GM18909 (cell line): Measurements from ENCODE around the gene SYNPO2L.
"Not testable (repeated sequence)": the region's sequence is repeated elsewhere in the genome, so short reads cannot be mapped to it uniquely, and the experiment has no call there.

Source experiments
- ATAC-seq: cut with Tn5 transposase; IDR thresholded peaks from one replicate; pipeline ENCODE4 v1.9.1; 2021; ENCODE audit warnings: mild to moderate bottlenecking; ENCODE audit not compliant: unreplicated experiment, poor library complexity

The SYNPO2L gene

DNA sequence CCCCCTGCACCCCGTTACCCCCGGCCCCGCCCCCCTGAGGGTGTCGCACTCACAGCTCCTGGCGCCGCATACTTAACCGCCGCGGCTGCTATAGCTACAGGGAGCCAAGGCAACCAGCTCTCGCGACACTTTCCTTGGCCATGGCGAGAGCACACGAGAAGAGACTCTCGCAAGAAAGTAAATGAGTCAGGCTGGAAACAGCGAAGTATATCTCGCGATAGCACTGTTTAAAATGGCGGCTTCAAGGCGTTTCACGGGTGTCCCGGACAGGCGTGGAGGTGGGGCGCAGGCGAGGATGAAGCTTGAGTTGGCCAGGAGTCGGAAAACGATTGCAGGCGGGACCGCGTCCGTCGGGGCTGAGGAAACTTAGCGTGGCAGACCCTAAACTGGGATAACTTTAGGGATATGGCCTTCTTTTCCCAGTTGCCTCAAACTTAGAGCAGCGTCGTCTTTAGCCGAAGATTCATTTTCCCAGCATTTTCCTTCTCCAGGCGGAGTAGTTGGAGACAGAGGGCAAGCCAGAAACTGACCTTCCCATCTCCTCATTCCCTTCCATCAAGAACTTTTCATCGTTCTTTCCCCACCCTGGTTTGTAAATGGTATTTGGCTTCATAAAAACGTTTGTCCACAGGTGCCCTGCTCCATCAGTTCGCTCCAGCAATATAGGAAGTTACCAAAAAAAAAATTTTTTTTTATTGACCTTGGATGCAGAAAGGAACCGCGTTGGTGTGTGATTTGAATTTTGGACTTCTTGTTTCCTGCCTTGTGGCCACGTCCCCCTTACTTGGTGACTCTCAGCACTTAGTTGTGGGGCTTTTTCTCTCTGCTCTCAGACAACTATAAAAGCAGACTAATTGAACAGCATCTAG, 29.7 kb downstream of the SYNPO2L start:
- ATAC-seq = peak; percentile 96

DNA sequence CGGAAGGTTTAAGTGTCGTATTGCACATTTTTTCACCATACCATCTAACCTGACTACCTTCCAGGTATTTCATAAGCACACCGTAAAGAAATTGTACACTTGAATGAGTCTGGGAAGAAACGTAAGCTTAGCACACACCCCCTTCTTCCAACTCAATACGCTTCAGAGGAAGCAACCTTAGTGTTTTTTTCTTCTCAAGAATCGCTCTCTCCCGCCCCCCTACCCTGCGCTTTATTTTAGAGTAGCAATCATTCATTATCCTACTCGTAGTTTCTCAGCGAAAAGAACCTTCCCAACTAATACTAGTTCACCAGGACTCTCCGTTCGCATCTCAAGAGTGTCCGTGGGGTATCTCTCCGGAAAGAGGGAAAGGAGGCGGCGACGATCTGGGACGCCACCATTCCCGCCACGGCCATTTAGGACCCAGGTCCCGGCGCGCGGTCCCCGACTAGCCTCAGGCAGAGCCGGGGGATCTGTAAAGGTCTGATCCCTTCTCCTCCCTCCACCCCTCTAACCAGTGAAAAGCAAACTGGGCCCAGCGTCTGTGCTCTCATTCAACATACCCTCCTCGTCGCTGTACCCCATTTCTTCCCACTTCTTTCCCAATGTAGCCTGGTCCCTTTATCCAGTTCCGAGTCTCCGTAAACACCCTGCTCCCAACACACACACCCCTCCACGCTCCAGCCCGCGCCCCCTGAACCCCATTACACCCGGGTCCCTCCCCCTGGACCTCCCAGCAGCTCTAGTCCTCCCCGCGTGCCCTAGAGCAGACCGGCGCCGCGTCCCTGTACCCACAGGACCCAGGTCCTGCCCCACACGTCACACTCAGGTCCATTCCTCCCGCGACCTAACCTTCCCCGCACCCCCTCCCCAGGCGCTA, 30.6 kb downstream of the SYNPO2L start:
- ATAC-seq = peak; percentile 42

DNA sequence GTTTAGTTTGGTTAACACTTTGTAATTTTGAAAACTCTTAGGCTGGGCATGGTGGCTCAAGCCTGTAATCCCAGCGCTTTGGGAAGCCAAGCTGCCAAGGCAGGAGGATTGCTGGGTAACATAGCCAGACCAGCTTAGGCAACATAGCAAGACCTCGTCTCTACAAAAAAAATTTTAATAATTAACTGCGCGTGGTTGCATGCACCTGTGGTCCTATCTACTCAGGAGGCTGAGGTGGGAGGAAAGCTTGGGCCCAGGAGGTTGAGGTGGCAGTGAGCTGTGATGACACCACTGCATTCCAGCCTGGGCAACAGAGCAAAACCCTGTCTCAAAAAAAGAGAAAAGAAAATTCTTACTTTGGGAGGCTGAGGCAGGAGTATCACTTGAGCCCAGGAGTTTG, 32.8 kb downstream of the SYNPO2L start:
- ATAC-seq = no peak

DNA sequence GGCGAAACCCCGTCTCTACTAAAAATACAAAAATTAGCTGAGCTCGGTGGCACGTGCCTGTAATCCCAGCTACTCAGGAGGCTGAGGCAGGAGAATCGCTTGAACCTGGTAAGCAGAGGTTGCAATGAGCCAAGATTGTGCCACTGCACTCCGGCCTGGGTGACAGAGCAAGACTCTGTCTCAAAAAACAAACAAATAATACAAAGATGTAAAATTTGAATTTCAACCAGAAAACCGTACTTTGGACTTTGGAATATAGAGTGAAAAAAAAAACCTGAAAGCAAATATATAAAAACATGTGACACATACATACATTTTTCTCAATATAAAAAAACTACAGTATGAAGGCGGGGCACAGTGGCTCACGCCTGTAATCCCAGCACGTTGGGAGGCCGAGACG, 34.9 kb downstream of the SYNPO2L start:
- ATAC-seq = not testable (repeated sequence)

DNA sequence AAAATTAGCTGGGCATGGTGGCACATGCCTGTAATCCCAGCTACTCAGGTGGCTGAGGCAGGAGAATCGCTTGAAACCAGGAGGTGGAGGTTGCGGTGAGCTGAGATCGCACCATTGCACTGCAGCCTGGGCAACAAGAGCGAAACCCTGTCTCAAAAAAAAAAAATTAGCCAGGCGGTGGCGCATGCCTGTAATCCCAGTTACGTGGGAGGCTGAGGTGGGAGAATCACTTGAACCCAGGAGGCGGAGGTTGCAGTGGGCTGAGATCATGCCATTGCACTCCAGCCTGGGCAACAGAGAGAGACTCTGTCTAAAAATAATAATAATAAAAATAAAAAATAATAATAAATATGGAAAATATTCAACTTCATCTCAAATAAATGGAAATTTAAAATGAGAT, 38.7 kb downstream of the SYNPO2L start:
- ATAC-seq = not testable (repeated sequence)

DNA sequence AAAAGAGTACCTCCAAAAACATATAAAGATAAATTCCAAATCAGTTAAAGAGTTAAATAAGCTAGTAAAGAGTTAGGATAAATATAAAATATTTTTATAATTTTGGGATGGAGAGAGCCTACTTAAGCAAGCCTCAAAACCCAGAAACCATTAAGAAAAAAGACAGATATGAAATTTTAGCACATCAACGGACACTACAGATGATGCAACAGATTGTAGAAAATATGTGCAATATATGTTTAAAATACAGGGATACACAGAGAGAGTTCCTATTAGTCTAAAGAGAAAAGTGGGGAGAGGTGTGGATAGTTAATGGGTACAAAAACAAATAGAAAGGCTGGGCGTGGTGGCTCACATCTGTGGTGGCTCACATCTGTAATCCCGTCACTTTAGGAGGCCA, 41.1 kb downstream of the SYNPO2L start:
- no peak for ATAC-seq

DNA sequence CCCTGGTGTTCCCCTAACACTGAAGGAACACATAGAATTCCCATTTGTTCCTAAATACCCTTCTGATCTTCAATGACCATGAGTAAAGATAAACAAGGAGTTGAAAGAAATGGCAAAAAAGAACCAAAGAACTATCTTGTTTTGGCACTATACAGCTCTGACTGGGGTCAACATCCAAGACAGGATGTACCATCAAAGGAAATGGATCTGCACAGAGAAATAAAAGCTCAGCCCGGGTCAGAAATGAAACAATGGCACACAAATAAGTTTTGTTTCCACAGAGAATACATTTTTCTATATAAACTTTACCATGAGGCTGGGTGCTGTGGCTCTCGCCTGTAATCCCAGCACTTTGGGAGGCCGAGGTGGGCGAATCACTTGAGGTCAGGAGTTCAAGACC, 46.7 kb downstream of the SYNPO2L start:
- no peak for ATAC-seq

DNA sequence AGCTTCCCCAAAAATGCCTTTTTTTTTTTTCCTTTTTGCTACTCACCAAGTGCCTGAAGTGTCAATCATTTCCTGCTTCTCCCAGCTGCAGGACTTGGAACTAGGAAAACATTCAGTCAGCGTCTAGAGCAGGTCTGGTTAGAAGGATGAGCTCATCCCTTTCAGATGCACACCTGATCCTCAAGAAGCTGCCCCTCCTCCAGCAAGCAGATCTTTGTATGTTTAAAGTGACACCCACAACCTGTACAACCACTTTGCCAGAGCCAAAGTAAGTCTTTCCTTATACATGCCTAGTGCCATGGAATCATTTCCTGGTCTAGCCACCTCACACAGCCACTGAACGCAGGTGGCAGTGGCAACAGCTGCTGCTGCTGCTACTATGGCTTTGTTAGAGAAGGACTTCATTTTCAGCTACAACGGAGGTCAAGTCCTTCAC, 54.3 kb downstream of the SYNPO2L start:
- no peak for ATAC-seq

DNA sequence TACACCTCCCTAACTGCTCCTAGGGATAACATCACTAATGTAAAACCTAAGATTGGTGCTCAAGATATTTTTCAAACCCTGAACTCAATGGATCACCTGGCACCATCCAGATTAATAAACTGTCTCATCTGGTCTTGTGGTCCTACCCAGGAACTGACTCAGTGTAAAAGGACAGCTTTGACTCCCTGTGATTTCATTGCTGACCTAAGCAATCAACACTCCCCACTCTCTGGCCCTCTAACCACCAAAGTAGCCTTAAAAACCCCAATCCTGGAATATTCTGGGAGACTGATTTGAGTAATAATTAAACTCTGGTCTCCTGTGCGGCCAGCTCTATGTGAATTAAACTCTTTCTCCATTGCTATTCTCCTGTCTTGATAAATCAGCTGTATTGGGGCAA, 58.5 kb downstream of the SYNPO2L start:
- no peak for ATAC-seq
